Forelimb muscle (tissue), 1 donor: Measurements from ENCODE around the gene HOTAIR. TPM values are rescaled to one million over a fixed set of nuclear protein-coding genes. Genes with fewer than 3 reads are reported as not detected.

Source experiments
- DNase-seq: peaks from one replicate; pipeline ENCODE4 v3.0.0-alpha.2; 2013; ENCODE audit warnings: low read depth
- polyA plus RNA-seq: library from polyadenylated mRNA; unstranded; fragments of 120-200 nt; gene quantifications from one replicate; pipeline ENCODE4 v1.2.1, GENCODE V29; 2013; ENCODE audit not compliant: insufficient read length

Gene HOTAIR
- polyA plus RNA-seq, 1 donor, result not detected

DNA sequence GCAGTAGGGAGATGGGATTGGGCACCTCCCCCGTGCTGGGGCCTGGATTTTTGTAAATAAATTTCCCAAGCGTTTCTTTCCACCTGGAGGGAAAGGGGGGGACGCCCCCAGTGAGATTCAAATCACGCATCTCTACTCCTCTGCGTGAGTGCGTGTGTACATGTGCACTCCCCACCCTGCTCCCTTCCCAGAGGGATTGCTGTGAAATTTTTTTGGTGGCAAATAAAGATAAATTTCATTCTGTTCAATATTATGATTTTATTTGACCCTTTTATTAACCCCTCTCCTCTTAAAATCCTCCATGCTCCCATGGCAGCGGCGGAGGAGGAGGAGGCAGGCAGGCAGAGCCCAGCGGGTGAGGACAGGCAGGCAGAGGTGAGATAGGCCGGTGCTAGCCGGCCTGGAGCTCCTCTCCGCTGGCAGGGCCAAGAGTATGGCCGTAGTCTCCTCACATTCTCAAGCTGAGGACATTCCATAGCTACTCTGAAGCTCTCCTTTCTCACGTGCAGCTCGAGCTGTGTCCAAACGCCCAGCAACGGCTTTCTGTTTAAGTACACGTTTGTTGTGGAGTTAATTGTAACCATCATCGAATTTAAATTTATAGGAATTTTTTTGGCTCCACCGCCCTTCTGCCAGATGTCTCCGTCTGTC, 1.5 kb upstream of the HOTAIR start:
- no peak for DNase-seq

GRCh38 chr12:53975479-53976152, 862 bp upstream of the HOTAIR start:
- DNase-seq, result no peak

DNA sequence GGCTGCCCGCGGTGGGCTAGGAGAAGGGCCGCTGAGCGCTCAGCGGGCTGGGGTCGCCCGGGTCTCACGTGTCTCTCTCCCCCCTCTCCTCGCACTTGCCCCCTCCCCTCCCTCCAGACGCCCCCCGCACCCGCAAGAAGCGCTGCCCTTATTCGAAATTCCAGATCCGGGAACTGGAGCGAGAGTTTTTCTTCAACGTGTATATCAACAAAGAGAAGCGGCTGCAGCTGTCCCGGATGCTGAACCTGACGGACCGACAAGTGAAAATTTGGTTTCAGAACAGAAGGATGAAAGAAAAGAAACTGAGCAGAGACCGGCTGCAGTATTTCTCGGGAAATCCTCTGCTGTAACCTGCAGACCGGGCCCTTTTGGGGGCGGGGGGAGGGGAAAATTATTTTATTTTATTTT, 314 bp upstream of the HOTAIR start:
- DNase-seq, result no peak

GRCh38 chr12:53973236-53974042, 1.3 kb downstream of the HOTAIR start:
- no peak for DNase-seq

GRCh38 chr12:53972722-53973235, 2.0 kb downstream of the HOTAIR start, which contains the start of gene HOXC11:
Gene HOXC11 (plus strand): TSS chr12:53973126. CDS start chr12:53973242, 116 bp downstream.
- DNase-seq, result no peak

- no peak for DNase-seq
Measured at GRCh38 chr12:53972152-53972702, 2.5 kb downstream of the HOTAIR start.

- DNase-seq, result no peak
Measured at GRCh38 chr12:53971686-53972085, 3.1 kb downstream of the HOTAIR start.

GRCh38 chr12:53971129-53971528, 3.6 kb downstream of the HOTAIR start:
- no peak for DNase-seq

DNA sequence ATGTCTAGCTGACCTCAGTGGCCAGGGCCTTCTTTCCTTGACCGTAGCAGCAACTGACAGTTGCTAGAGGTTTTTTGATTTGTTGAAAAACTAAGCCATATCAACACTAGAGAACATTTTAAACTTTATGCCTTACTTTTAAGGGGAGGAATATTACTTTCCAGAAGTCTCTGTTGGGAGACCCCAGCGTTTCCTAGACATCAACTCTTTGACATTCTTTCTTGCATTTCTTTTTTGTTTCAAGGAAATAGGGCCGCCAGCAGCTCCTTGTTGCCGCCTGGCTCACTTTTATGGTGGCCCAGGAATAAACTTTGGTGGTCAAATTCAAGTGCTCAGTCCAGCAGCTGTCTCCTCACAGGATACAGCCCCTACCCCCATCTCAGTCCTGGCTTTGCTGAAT, 4.3 kb downstream of the HOTAIR start:
- DNase-seq, result no peak

DNA sequence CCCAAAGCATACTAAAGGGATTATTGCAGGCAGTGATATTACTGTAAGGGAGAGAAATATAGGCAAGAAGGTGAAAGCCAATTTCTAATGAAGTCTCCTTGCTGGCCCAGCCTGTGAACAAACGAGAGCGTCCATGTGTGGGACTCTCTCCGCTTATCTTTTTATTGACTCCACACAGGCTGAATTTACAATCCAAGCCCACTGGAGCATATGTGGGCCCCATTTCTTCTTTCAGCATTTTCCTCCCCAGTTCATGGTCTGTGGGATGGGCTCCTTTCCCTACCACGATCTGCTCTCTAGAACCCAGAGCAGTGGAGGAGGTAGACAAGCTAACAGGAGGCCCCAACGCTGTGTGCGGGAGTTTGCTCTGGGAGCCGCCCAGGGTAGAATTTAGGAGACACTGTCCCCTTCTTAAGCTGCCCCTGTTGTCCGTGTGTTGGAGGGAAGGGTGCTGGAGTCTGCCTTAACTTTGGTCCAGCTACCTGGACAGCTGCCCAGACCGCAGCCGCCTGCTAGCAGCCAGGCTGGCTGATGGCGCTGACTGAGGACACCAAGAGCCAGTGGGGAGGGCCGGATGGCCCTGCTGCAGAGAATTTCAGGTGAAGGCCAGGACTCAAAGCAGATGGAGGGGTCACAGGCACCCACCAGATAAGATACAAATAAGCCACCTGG, 5.0 kb downstream of the HOTAIR start:
- DNase-seq, result no peak

DNA sequence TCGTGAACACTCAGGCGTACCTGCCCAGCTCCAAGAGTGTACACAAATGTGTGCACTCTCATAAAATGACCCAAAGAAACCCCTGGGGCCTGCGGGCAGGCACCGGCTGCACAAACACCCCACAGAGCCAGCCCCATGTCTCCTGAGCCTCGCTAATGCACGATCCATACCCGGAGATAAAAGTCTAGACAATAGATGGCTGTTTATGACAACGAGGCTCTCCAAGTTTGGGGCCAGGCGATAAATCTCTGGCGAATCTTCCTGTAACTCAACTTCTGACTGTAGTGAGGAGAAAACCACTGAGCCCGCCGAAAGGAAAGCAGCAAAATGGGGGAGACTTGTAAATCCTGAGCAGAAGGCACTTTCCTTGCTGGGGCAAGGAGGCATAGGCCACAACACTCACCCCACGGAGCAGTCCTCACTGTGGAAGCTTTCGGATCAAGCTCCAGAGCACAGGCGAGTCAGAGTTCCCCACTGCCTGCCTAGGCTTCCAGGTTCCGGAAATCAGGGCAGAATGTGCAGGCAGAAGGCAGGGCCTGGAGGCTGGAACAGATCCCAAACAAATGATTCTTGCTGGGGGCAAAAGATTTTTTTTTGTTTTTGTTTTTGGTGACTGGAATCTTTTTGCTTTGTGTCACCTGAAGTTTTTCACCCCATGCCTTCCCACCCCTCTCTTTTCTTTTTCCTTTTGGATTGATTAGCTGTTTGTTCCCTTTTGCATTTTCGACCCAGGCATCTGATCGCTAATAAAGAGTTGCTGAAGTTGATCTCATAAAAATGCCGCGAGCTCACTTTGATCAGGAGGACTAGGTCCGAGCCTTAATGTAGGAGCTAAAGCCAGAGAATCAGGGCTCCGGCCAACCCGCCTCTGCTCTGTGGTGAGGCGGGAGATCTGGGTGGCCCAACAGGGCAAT, 6.3 kb downstream of the HOTAIR start:
- DNase-seq, result no peak

- no peak for DNase-seq
Measured at GRCh38 chr12:53967421-53967925, 7.3 kb downstream of the HOTAIR start.

DNA sequence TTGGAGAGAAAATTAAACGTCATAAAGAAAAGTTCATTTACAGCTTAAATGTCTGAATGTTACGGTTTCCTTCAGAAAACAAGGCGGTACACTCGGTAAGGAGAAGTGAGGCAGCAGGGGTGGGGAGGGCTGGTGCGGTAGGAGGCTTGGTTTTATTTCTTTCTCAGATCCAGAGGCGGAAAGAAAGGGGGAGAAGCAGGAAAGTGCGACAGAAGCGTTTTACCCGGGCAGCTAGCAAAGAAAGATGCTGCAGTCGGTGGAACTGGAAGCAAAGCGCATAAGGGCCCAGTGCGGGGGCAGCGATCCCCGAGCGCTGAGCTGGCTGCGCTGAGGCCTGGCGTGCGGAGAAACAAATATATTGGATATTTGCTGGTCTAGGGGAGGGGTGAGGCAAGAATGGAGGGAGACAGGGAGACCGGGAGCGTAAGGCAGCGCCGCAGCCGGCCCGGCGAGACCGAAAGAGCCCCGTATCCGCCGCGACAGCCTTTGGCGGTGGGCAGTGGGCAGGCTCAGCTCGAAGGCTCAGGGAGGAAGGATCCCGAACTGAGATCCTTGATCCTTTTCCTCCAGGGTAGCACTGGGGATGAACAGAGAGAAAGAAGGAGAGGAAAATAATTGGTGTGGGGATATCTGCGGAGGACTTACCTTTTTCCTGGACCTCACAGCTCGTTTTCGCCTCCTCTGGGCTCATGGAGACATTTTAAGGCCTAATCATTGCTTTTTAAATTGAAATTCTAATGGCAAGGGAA, 8.2 kb downstream of the HOTAIR start:
- no peak for DNase-seq

DNA sequence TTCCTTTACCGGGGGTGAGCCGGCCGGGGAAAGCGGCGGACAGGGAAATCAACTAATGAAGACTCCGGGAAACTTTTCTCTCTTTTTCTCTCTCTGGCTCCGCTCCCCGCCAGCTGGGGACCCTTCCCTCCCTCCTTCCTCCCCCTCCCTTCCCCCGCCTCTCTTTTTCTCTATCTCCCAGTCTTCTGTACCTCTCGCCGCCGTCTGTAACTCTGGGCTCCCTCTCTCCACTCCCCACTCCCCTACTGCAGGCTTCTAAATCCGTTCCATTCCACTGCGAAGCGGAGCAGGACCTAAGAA, 8.7 kb downstream of the HOTAIR start:
- no peak for DNase-seq

GRCh38 chr12:53965281-53966084, 9.3 kb downstream of the HOTAIR start:
- no peak for DNase-seq

DNA sequence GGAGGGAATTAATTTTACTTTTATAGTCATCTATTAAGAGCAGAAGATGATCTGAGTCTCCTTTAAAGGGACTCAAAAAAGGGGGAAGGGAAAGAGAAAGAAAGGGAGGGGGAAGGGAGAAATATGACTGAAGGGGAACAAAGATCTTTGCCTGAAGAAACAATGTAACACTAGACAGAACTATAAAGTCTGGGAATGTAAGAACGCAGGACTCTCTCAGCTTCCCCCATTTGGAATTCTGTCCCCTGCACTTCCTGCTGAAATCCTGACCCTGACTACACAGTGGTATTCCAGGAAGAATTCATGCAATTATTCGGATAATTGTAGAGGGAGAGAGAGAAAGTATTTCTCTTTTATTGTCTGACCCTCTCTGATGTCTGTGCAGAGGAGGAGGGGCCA, 10.4 kb downstream of the HOTAIR start:
- no peak for DNase-seq

DNA sequence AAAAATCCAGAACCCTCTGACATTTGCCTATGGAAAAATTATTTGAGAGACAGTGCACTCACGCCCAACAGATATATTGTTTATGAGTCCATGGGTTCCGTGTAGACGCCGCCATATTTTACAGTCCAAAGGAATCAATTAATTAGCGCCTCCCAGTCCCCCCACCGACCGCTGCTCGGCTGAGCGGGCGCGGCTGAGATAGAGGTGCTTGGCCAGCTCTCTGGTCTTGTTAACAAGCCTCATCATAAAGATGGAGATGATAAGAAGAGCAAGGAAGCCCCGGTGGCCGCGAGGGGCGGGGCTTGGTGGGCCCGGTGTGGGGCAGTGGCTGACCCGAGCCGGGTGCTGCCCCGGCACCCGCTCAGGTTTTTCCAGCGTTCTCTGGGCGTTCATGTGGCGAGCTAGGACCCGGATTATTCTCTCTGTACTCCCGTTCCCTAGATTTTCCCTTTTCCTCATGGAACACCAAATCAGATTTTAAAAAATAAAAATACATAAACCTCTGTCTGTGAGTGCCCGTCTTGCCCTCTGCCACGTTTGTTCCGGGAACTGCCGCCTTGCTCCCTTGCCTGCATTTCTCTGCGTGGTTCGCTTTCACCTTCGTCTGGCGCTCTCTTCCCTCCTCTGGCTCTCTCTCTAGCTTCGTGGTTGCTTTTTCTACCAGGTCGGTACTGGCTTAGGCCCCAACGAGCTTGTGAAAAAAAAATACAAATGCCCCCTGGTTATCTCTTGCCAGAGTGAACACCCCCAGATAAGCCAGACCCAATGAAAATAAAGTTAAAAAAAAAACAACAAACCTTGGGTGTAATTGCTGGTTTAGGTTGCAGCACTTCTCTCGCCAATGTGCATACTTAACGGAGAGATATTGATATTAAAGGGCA, 11.1 kb downstream of the HOTAIR start:
- DNase-seq, result no peak

- DNase-seq, result no peak
Measured at GRCh38 chr12:53963005-53963404, 11.7 kb downstream of the HOTAIR start.
